Lower leg skin (tissue), 3 donors: ENCODE measurements around the gene NFIA.

Source experiments
- POLR2A ChIP-seq, 2 donors: fragments of 450-650 bp; IDR thresholded peaks; one replicate each; pipeline ENCODE4 v1.6.1; 2016 to 2017; ENCODE audit warnings: antibody characterized with exemption in 2 of 2, mild to moderate bottlenecking in 1 of 2, moderate library complexity in 1 of 2
- TF ChIP-seq, protein P1 (sequence below), 3 donors: fragments of 450-650 bp; IDR thresholded peaks; one replicate each; pipeline ENCODE4 v1.5.1; 2016; ENCODE audit warnings: antibody characterized with exemption in 3 of 3, mild to moderate bottlenecking in 3 of 3, moderate library complexity in 2 of 3

DNA sequence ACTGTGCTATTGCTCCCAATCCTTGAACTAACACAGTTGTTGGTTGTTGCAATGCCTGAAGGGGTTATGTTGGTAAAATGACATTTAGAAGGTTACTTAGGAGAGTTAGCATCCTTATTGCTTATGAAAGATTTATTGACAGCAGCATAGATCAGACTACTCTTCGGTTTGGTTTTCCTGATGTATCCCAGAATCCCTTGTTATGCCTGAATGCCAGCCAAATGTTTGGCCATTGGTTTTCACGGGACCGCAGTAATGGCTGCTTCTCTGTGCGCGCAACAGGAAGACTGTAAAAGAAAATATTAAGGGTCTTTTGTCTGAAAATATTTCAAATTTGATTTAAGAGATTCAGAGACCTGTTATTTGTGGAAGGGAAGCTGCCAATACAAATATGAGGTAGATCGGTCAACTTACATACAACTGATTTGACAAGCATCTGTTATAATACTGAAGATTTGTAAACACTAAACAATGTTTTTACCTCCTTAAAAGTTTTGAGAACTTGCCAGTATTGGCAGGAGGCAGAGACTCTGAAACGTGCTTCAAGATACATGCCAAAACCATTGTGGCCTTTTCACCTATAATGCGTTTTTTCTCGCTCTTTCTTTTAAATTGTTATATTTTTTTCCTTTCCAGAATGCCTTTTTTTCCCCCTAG lies 8.3 kb downstream of the NFIA start:
- TF ChIP-seq, protein P1, sequence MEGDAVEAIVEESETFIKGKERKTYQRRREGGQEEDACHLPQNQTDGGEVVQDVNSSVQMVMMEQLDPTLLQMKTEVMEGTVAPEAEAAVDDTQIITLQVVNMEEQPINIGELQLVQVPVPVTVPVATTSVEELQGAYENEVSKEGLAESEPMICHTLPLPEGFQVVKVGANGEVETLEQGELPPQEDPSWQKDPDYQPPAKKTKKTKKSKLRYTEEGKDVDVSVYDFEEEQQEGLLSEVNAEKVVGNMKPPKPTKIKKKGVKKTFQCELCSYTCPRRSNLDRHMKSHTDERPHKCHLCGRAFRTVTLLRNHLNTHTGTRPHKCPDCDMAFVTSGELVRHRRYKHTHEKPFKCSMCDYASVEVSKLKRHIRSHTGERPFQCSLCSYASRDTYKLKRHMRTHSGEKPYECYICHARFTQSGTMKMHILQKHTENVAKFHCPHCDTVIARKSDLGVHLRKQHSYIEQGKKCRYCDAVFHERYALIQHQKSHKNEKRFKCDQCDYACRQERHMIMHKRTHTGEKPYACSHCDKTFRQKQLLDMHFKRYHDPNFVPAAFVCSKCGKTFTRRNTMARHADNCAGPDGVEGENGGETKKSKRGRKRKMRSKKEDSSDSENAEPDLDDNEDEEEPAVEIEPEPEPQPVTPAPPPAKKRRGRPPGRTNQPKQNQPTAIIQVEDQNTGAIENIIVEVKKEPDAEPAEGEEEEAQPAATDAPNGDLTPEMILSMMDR (IDR thresholded peaks at IDR 0.05): no peak
- TF ChIP-seq POLR2A (IDR thresholded peaks at IDR 0.05): no peak
